KMS-11 (cell line): ENCODE measurements around the gene GANAB.

ENCODE experiments used
- H2AFZ ChIP-seq: fragments of 200-600 bp; sonication (generic); 2 replicates; pipeline ENCODE4 v1.6.1; 2016; ENCODE audit warnings: antibody characterized with exemption, mixed run types, low read depth
- H3K27ac ChIP-seq: fragments of 200-600 bp; sonication (generic); 2 replicates; pipeline ENCODE4 v1.6.1; 2016; ENCODE audit warnings: mild to moderate bottlenecking, mixed run types
- H3K27me3 ChIP-seq: fragments of 200-600 bp; sonication (generic); 2 replicates; pipeline ENCODE4 v1.6.1; 2017; ENCODE audit warnings: mild to moderate bottlenecking, low read depth, mixed run types, moderate library complexity; ENCODE audit not compliant: insufficient read depth
- H3K36me3 ChIP-seq: fragments of 200-600 bp; sonication (generic); 2 replicates; pipeline ENCODE4 v1.6.1; 2017; ENCODE audit warnings: mild to moderate bottlenecking, mixed run types; ENCODE audit not compliant: insufficient read depth
- H3K4me1 ChIP-seq: fragments of 200-600 bp; sonication (generic); 2 replicates; pipeline ENCODE4 v1.6.1; 2016; ENCODE audit warnings: mild to moderate bottlenecking, low read depth, mixed run types; ENCODE audit not compliant: poor library complexity, severe bottlenecking
- H3K4me2 ChIP-seq: fragments of 200-600 bp; sonication (generic); 2 replicates; pipeline ENCODE4 v1.7.0; 2016; ENCODE audit warnings: mild to moderate bottlenecking, mixed run types
- H3K4me3 ChIP-seq: fragments of 200-600 bp; sonication (generic); IDR thresholded peaks from 2 replicates; pipeline ENCODE4 v1.6.1; 2017; ENCODE audit warnings: low read depth, low read length, mixed read lengths; ENCODE audit not compliant: insufficient read depth
- H3K79me2 ChIP-seq: fragments of 200-600 bp; sonication (generic); 2 replicates; pipeline ENCODE4 v1.6.1; 2016; ENCODE audit warnings: low read depth, mixed run types; ENCODE audit not compliant: insufficient read depth
- H3K9ac ChIP-seq: fragments of 200-600 bp; sonication (generic); 2 replicates; pipeline ENCODE4 v1.6.1; 2016; ENCODE audit warnings: mild to moderate bottlenecking, mixed run types
- H4K20me1 ChIP-seq: fragments of 200-600 bp; sonication (generic); 2 replicates; pipeline ENCODE4 v1.6.1; 2016; ENCODE audit warnings: mild to moderate bottlenecking, mixed run types; ENCODE audit not compliant: insufficient read depth
- TF ChIP-seq, protein P1 (sequence below): fragments of 200-600 bp; sonication (generic); conservative IDR thresholded peaks from 2 replicates; pipeline ENCODE4 v1.6.1; 2017; ENCODE audit warnings: low read depth, mild to moderate bottlenecking, antibody characterized with exemption, low read length, moderate library complexity, mixed read lengths

The GANAB gene

DNA sequence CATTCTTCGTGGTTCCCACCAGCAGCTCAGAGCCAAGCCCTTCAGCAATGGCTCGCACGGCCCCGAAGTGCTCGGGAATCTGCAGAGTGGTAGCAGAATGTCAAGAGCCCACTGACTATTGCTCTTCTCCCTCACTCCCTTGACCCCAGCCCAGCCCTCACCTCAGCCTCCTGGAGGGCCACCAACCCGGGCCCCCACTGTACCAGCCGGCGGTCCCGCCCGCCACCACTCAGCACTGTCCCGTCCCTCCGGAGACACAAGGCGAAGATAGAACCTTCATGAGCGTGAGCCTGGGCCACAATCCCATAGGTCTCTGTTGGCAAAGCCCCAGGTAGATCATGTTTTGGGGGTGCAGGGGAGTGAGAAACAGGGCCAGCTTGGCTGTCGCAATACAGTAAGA, 40.5 kb downstream of the GANAB start:
- Histone ChIP-seq H3K27me3 (no peaks in the 10 kb centered on the region), H3K4me2 (no peak overlapping the region), H3K27ac (no peak overlapping the region), H4K20me1 (no peaks in the 10 kb centered on the region), H2AFZ (no peak overlapping the region), H3K9ac (no peak overlapping the region), H3K4me3 (no peak overlapping the region), H3K4me1 (peaks cover 14% of the 10 kb centered on the region), H3K79me2 (peaks cover 6% of the 10 kb centered on the region), H3K36me3 (no peaks in the 10 kb centered on the region)
- TF ChIP-seq, protein P1, sequence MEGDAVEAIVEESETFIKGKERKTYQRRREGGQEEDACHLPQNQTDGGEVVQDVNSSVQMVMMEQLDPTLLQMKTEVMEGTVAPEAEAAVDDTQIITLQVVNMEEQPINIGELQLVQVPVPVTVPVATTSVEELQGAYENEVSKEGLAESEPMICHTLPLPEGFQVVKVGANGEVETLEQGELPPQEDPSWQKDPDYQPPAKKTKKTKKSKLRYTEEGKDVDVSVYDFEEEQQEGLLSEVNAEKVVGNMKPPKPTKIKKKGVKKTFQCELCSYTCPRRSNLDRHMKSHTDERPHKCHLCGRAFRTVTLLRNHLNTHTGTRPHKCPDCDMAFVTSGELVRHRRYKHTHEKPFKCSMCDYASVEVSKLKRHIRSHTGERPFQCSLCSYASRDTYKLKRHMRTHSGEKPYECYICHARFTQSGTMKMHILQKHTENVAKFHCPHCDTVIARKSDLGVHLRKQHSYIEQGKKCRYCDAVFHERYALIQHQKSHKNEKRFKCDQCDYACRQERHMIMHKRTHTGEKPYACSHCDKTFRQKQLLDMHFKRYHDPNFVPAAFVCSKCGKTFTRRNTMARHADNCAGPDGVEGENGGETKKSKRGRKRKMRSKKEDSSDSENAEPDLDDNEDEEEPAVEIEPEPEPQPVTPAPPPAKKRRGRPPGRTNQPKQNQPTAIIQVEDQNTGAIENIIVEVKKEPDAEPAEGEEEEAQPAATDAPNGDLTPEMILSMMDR, result no peak

GRCh38 chr11:62605467-62605866, 40.9 kb downstream of the GANAB start:
- Histone ChIP-seq H2AFZ (no peak overlapping the region), H3K36me3 (no peaks in the 10 kb centered on the region), H3K9ac (no peak overlapping the region), H3K4me3 (no peak overlapping the region), H3K79me2 (peaks cover 10% of the 10 kb centered on the region), H3K4me2 (no peak overlapping the region), H3K4me1 (peaks cover 10% of the 10 kb centered on the region), H3K27me3 (no peaks in the 10 kb centered on the region), H3K27ac (no peak overlapping the region), H4K20me1 (no peaks in the 10 kb centered on the region)
- TF ChIP-seq, protein P1, result no peak

DNA sequence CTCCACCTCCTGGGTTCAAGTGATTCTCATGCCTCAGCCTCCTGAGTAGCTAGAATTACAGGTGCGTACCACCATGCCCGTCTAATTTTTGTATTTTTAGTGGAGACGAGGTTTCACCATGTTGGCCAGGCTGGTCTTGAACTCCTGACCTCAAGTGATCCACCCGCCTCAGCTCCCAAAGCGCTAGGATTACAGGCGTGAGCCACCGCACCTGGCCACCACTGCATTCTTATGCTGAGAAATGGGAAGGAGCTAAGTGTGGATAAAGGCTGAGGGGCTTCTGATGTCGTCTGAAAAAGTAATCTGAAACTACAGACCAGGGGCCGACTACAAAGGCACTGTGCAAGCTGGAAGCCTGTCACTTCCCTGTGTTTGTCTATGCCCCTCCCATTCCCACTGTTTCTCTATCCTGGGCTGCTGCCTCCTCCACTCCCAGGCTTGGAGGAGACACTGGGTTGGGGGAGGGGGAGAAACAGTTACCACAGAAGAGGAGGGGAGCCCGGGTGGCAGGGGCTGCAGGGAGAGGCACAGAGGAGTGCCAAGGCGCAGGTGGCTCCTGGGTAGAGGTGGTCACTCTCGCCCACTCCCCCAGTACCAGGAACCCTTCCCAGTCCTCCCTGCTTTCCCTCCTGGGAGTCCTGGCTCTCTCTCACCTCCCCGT, 41.8 kb downstream of the GANAB start:
- Histone ChIP-seq H2AFZ (no peak overlapping the region), H4K20me1 (no peaks in the 10 kb centered on the region), H3K4me3 (no peak overlapping the region), H3K79me2 (peaks cover 19% of the 10 kb centered on the region), H3K27me3 (no peaks in the 10 kb centered on the region), H3K4me1 (peaks cover 17% of the 10 kb centered on the region), H3K4me2 (no peak overlapping the region), H3K36me3 (no peaks in the 10 kb centered on the region), H3K27ac (no peak overlapping the region), H3K9ac (no peak overlapping the region)
- TF ChIP-seq, protein P1, result no peak

GRCh38 chr11:62603776-62604299, 42.6 kb downstream of the GANAB start:
- TF ChIP-seq, protein P1, result no peak
- H3K27me3 ChIP-seq, result no peaks in the 10 kb centered on the region
- no peak overlapping the region for H2AFZ ChIP-seq
- no peak overlapping the region for H3K4me2 ChIP-seq
- no peak overlapping the region for H3K9ac ChIP-seq
- no peaks in the 10 kb centered on the region for H4K20me1 ChIP-seq
- H3K27ac ChIP-seq, result no peak overlapping the region
- peaks cover 27% of the 10 kb centered on the region for H3K79me2 ChIP-seq
- H3K36me3 ChIP-seq, result no peaks in the 10 kb centered on the region
- peaks cover 25% of the 10 kb centered on the region for H3K4me1 ChIP-seq
- no peak overlapping the region for H3K4me3 ChIP-seq
